Esophagus muscularis mucosa (tissue), 3 donors: ENCODE results near the gene LARGE1.

Experiments
- CTCF ChIP-seq, 3 experiments: fragments of 200-600 bp in 2 of 3; fragments of 450-650 bp in 1 of 3; sonication (generic) in 2 of 3; IDR thresholded peaks; one replicate each; pipeline ENCODE4 v1.5.1; 2017 to 2019; ENCODE audit warnings: antibody characterized with exemption in 3 of 3, mild to moderate bottlenecking in 2 of 3, moderate library complexity in 1 of 3
- POLR2A ChIP-seq: fragments of 450-650 bp; IDR thresholded peaks from one replicate; pipeline ENCODE4 v1.6.1; 2017; ENCODE audit warnings: antibody characterized with exemption, moderate library complexity, mild to moderate bottlenecking, low read depth
- POLR2AphosphoS5 ChIP-seq, 2 donors: sonication (generic); formaldehyde crosslinking; IDR thresholded peaks; one replicate each; pipeline ENCODE4 v1.6.1; 2017; ENCODE audit warnings: antibody characterized with exemption in 2 of 2

DNA sequence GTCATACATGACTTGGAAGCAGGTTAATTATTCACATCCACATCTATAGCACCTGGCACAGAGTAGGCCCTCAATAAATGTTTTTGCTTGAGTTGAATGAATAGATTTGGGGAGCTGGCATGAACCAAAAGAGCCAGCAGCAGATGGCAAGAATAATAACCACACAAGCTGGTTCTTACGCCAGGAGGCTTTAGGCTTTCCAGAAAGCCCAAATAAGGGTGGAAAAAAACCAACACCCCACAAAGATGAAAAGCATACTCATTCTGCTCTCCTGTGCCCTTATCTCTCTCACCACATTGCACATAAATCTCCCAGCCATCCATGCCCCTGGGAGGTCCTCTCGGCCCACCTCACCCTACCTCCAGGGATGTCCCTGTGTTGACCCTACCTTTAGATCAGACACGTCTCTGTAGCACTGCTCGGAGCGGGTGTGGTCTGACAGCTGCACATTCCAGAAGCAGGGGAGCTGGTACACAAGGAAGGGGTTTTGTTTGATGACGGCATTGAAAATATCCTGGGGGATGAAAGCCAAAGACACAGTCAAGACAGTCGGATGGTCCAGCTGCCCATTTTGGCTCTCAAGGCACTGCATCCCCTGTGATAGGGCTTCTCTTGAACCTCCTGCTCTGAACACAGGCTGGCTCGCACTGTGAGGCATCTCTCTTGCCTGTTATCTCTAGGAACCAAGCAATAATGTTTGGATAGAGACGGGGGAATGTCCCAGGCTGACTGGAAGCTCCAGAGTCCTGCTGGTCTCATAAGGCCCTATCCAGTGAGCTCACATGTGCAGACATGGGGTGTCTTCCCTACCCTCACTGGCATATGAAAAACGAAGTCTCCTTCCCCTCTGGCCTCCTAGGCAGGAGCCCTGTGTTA, 538.5 kb downstream of the LARGE1 start:
- TF ChIP-seq CTCF (IDR thresholded peaks at IDR 0.05) (no peak), POLR2AphosphoS5 (IDR thresholded peaks at IDR 0.05) (no peak), POLR2A (no peak)
